ENCODE measurements around the gene GNG4.

DNA sequence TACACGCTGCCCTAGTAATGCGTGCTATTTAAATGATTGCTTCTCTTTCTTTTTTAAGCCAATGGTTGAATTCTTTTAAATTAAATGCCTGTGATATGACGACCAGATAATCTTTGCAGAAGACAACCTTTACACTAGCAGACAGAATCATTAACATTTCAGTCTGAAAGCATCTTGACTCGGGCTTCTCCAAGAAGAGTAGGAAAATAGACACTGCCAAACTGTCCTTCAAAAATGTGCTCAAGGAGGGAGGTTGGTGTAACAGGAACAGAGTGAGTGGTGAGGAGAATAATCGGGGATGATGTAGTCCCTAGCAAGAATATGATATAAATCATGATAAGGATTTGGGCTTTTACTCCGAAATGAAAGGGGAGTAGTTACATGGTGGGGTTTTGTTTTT is 138.8 kb downstream of the GNG4 start:
- TF ChIP-seq, protein P1, sequence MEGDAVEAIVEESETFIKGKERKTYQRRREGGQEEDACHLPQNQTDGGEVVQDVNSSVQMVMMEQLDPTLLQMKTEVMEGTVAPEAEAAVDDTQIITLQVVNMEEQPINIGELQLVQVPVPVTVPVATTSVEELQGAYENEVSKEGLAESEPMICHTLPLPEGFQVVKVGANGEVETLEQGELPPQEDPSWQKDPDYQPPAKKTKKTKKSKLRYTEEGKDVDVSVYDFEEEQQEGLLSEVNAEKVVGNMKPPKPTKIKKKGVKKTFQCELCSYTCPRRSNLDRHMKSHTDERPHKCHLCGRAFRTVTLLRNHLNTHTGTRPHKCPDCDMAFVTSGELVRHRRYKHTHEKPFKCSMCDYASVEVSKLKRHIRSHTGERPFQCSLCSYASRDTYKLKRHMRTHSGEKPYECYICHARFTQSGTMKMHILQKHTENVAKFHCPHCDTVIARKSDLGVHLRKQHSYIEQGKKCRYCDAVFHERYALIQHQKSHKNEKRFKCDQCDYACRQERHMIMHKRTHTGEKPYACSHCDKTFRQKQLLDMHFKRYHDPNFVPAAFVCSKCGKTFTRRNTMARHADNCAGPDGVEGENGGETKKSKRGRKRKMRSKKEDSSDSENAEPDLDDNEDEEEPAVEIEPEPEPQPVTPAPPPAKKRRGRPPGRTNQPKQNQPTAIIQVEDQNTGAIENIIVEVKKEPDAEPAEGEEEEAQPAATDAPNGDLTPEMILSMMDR (IDR thresholded peaks at IDR 0.05): no peak
- no peak for TF ChIP-seq POLR2A (IDR thresholded peaks at IDR 0.05)

All from heart left ventricle (tissue), 13 donors.